ENCODE data around the gene TKT. TPM values are rescaled to one million over a fixed set of nuclear protein-coding genes. Genes with fewer than 3 reads are reported as not detected.

Gene TKT
- total RNA-seq, 1 experiment from 2014 or later: 377 TPM

GRCh38 chr3:53191836-53192480 is 63.9 kb downstream of the TKT start:
- Histone ChIP-seq H3K36me3 (ENCODE audit: insufficient read depth, low read length) (peaks cover 25% of the 10 kb centered on the region), H3K27me3 (ENCODE audit: low read length) (no peaks in the 10 kb centered on the region), H3K27ac (ENCODE audit: low read length) (peak overlapping the region; percentile 58), H4K20me1 (ENCODE audit: insufficient read depth, low read depth, low read length) (no peaks in the 10 kb centered on the region), H3K9ac (ENCODE audit: low read length) (no peak overlapping the region), H3K4me3 (ENCODE audit: low read length) (no peak overlapping the region), H3K79me2 (ENCODE audit: low read length) (0 out of 2 replicates have a peak, but pooled peaks cover 3% of the 10 kb centered on the region), H3K9me3 (ENCODE audit: low read length) (no peaks in the 10 kb centered on the region), H3K9me2 (replicated peaks; ENCODE audit: insufficient read depth, low read length) (no peaks in the 10 kb centered on the region), H3K4me2 (ENCODE audit: low read depth, low read length, poor library complexity, severe bottlenecking) (no peak overlapping the region), H3K4me1 (ENCODE audit: low read length) (peaks cover 93% of the 10 kb centered on the region), H2AFZ (ENCODE audit: low read length) (no peak overlapping the region)
- no peak for DNase-seq

GRCh38 chr3:53190659-53191058 is 65.2 kb downstream of the TKT start:
- no peak overlapping the region for H2AFZ ChIP-seq (ENCODE audit: low read length)
- no peaks in the 10 kb centered on the region for H4K20me1 ChIP-seq (ENCODE audit: insufficient read depth, low read depth, low read length)
- no peak overlapping the region for H3K4me3 ChIP-seq (ENCODE audit: low read length)
- H3K4me1 ChIP-seq (ENCODE audit: low read length): peaks cover 88% of the 10 kb centered on the region
- H3K9me3 ChIP-seq (ENCODE audit: low read length): no peaks in the 10 kb centered on the region
- peak overlapping the region; percentile 20; the same call in 1 of the 2 replicates for H3K9ac ChIP-seq (ENCODE audit: low read length)
- peak overlapping the region; percentile 58 for H3K27ac ChIP-seq (ENCODE audit: low read length)
- no peaks in the 10 kb centered on the region for H3K27me3 ChIP-seq (ENCODE audit: low read length)
- peaks cover 31% of the 10 kb centered on the region for H3K36me3 ChIP-seq (ENCODE audit: insufficient read depth, low read length)
- no peaks in the 10 kb centered on the region for H3K9me2 ChIP-seq (replicated peaks; ENCODE audit: insufficient read depth, low read length)
- no peak overlapping the region for H3K4me2 ChIP-seq (ENCODE audit: low read depth, low read length, poor library complexity, severe bottlenecking)
- no peak for DNase-seq
- 0 out of 2 replicates have a peak, but pooled peaks cover 3% of the 10 kb centered on the region for H3K79me2 ChIP-seq (ENCODE audit: low read length)

- H3K27me3 ChIP-seq (ENCODE audit: low read length): no peaks in the 10 kb centered on the region
- no peaks in the 10 kb centered on the region for H3K9me3 ChIP-seq (ENCODE audit: low read length)
- H3K4me1 ChIP-seq (ENCODE audit: low read length): peaks cover 74% of the 10 kb centered on the region
- H2AFZ ChIP-seq (ENCODE audit: low read length): no peak overlapping the region
- H3K9ac ChIP-seq (ENCODE audit: low read length): no peak overlapping the region
- no peak overlapping the region for H3K4me2 ChIP-seq (ENCODE audit: low read depth, low read length, poor library complexity, severe bottlenecking)
- no peak overlapping the region for H3K4me3 ChIP-seq (ENCODE audit: low read length)
- 0 out of 2 replicates have a peak, but pooled peaks cover 3% of the 10 kb centered on the region for H3K79me2 ChIP-seq (ENCODE audit: low read length)
- peak overlapping the region; percentile 58 for H3K27ac ChIP-seq (ENCODE audit: low read length)
- H4K20me1 ChIP-seq (ENCODE audit: insufficient read depth, low read depth, low read length): no peaks in the 10 kb centered on the region
- peaks cover 39% of the 10 kb centered on the region for H3K36me3 ChIP-seq (ENCODE audit: insufficient read depth, low read length)
- DNase-seq: no peak
- no peaks in the 10 kb centered on the region for H3K9me2 ChIP-seq (replicated peaks; ENCODE audit: insufficient read depth, low read length)
Measured at GRCh38 chr3:53189276-53189675, 66.5 kb downstream of the TKT start.

GRCh38 chr3:53188720-53189119 is 67.1 kb downstream of the TKT start:
- H3K4me3 ChIP-seq (ENCODE audit: low read length): no peak overlapping the region
- DNase-seq: no peak
- H3K36me3 ChIP-seq (ENCODE audit: insufficient read depth, low read length): peaks cover 39% of the 10 kb centered on the region
- H3K9ac ChIP-seq (ENCODE audit: low read length): no peak overlapping the region
- 0 out of 2 replicates have a peak, but pooled peaks cover 3% of the 10 kb centered on the region for H3K79me2 ChIP-seq (ENCODE audit: low read length)
- no peak overlapping the region for H3K4me2 ChIP-seq (ENCODE audit: low read depth, low read length, poor library complexity, severe bottlenecking)
- no peaks in the 10 kb centered on the region for H3K9me3 ChIP-seq (ENCODE audit: low read length)
- H3K4me1 ChIP-seq (ENCODE audit: low read length): peaks cover 68% of the 10 kb centered on the region
- no peaks in the 10 kb centered on the region for H4K20me1 ChIP-seq (ENCODE audit: insufficient read depth, low read depth, low read length)
- H3K27me3 ChIP-seq (ENCODE audit: low read length): no peaks in the 10 kb centered on the region
- no peak overlapping the region for H2AFZ ChIP-seq (ENCODE audit: low read length)
- H3K27ac ChIP-seq (ENCODE audit: low read length): no peak overlapping the region
- no peaks in the 10 kb centered on the region for H3K9me2 ChIP-seq (replicated peaks; ENCODE audit: insufficient read depth, low read length)

GRCh38 chr3:53188136-53188685 is 67.6 kb downstream of the TKT start:
- H3K9ac ChIP-seq (ENCODE audit: low read length): no peak overlapping the region
- DNase-seq: no peak
- no peak overlapping the region for H3K4me2 ChIP-seq (ENCODE audit: low read depth, low read length, poor library complexity, severe bottlenecking)
- H3K4me1 ChIP-seq (ENCODE audit: low read length): peaks cover 63% of the 10 kb centered on the region
- 0 out of 2 replicates have a peak, but pooled peaks cover 3% of the 10 kb centered on the region for H3K79me2 ChIP-seq (ENCODE audit: low read length)
- H3K36me3 ChIP-seq (ENCODE audit: insufficient read depth, low read length): peaks cover 40% of the 10 kb centered on the region
- H3K9me3 ChIP-seq (ENCODE audit: low read length): no peaks in the 10 kb centered on the region
- no peak overlapping the region for H3K4me3 ChIP-seq (ENCODE audit: low read length)
- H4K20me1 ChIP-seq (ENCODE audit: insufficient read depth, low read depth, low read length): no peaks in the 10 kb centered on the region
- no peaks in the 10 kb centered on the region for H3K9me2 ChIP-seq (replicated peaks; ENCODE audit: insufficient read depth, low read length)
- no peak overlapping the region for H3K27ac ChIP-seq (ENCODE audit: low read length)
- H3K27me3 ChIP-seq (ENCODE audit: low read length): no peaks in the 10 kb centered on the region
- H2AFZ ChIP-seq (ENCODE audit: low read length): no peak overlapping the region

GRCh38 chr3:53187430-53187829 is 68.4 kb downstream of the TKT start:
- no peak overlapping the region for H3K4me2 ChIP-seq (ENCODE audit: low read depth, low read length, poor library complexity, severe bottlenecking)
- no peak overlapping the region for H3K9ac ChIP-seq (ENCODE audit: low read length)
- H3K4me3 ChIP-seq (ENCODE audit: low read length): no peak overlapping the region
- H3K9me2 ChIP-seq (replicated peaks; ENCODE audit: insufficient read depth, low read length): no peaks in the 10 kb centered on the region
- no peaks in the 10 kb centered on the region for H3K27me3 ChIP-seq (ENCODE audit: low read length)
- H3K36me3 ChIP-seq (ENCODE audit: insufficient read depth, low read length): peaks cover 44% of the 10 kb centered on the region
- no peak for DNase-seq
- H4K20me1 ChIP-seq (ENCODE audit: insufficient read depth, low read depth, low read length): 0 out of 2 replicates have a peak, but pooled peaks cover 5% of the 10 kb centered on the region
- H2AFZ ChIP-seq (ENCODE audit: low read length): no peak overlapping the region
- H3K9me3 ChIP-seq (ENCODE audit: low read length): no peaks in the 10 kb centered on the region
- 0 out of 2 replicates have a peak, but pooled peaks cover 7% of the 10 kb centered on the region for H3K79me2 ChIP-seq (ENCODE audit: low read length)
- H3K4me1 ChIP-seq (ENCODE audit: low read length): peaks cover 55% of the 10 kb centered on the region
- no peak overlapping the region for H3K27ac ChIP-seq (ENCODE audit: low read length)

- Histone ChIP-seq H2AFZ (ENCODE audit: low read length) (no peak overlapping the region), H3K27ac (ENCODE audit: low read length) (no peak overlapping the region), H3K27me3 (ENCODE audit: low read length) (no peaks in the 10 kb centered on the region), H3K4me2 (ENCODE audit: low read depth, low read length, poor library complexity, severe bottlenecking) (no peak overlapping the region), H3K79me2 (ENCODE audit: low read length) (peaks cover 11% of the 10 kb centered on the region), H3K4me1 (ENCODE audit: low read length) (peaks cover 49% of the 10 kb centered on the region), H3K9ac (ENCODE audit: low read length) (no peak overlapping the region), H3K4me3 (ENCODE audit: low read length) (no peak overlapping the region), H3K36me3 (ENCODE audit: insufficient read depth, low read length) (peaks cover 51% of the 10 kb centered on the region), H4K20me1 (ENCODE audit: insufficient read depth, low read depth, low read length) (peaks cover 5% of the 10 kb centered on the region; the same call in 1 of the 2 replicates), H3K9me2 (replicated peaks; ENCODE audit: insufficient read depth, low read length) (no peaks in the 10 kb centered on the region), H3K9me3 (ENCODE audit: low read length) (no peaks in the 10 kb centered on the region)
- no peak for DNase-seq
Measured at GRCh38 chr3:53186726-53187125, 69.1 kb downstream of the TKT start.

- no peak overlapping the region for H3K9ac ChIP-seq (ENCODE audit: low read length)
- no peaks in the 10 kb centered on the region for H3K27me3 ChIP-seq (ENCODE audit: low read length)
- H3K4me2 ChIP-seq (ENCODE audit: low read depth, low read length, poor library complexity, severe bottlenecking): no peak overlapping the region
- H3K79me2 ChIP-seq (ENCODE audit: low read length): peaks cover 19% of the 10 kb centered on the region
- no peak for DNase-seq
- H3K36me3 ChIP-seq (ENCODE audit: insufficient read depth, low read length): peaks cover 59% of the 10 kb centered on the region
- H4K20me1 ChIP-seq (ENCODE audit: insufficient read depth, low read depth, low read length): peaks cover 13% of the 10 kb centered on the region; the same call in 1 of the 2 replicates
- H3K9me3 ChIP-seq (ENCODE audit: low read length): no peaks in the 10 kb centered on the region
- H3K4me1 ChIP-seq (ENCODE audit: low read length): peaks cover 51% of the 10 kb centered on the region
- H3K27ac ChIP-seq (ENCODE audit: low read length): no peak overlapping the region
- H3K4me3 ChIP-seq (ENCODE audit: low read length): no peak overlapping the region
- H2AFZ ChIP-seq (ENCODE audit: low read length): no peak overlapping the region
- no peaks in the 10 kb centered on the region for H3K9me2 ChIP-seq (replicated peaks; ENCODE audit: insufficient read depth, low read length)
Measured at GRCh38 chr3:53185761-53186465, 69.9 kb downstream of the TKT start.

Measured in Karpas-422 (cell line).